LNCaP clone FGC (cell line): ENCODE data around the gene LRRC10B.
"Not testable (repeated sequence)": the region's sequence is repeated elsewhere in the genome, so short reads cannot be mapped to it uniquely, and the experiment has no call there.

Experiments used
- DNase-seq: peaks from one replicate; pipeline ENCODE4 v3.0.0-alpha.2; 2011; ENCODE audit warnings: low read depth
- H3K4me3 ChIP-seq: 2 replicates; pipeline ENCODE4 v1.5.1; 2011; ENCODE audit warnings: mild to moderate bottlenecking, low read depth, low read length, control low read depth
- CTCF ChIP-seq: IDR thresholded peaks from 2 replicates; pipeline ENCODE4 v1.5.1; 2012; ENCODE audit warnings: mild to moderate bottlenecking; ENCODE audit not compliant: control insufficient read depth, insufficient read depth; ENCODE audit errors: extremely low read depth

Gene LRRC10B

GRCh38 chr11:61507962-61508861 lies at the start of gene LRRC10B:
LRRC10B (plus strand) TSS chr11:61508749; CDS start chr11:61508999, 250 bp downstream.
- no peak for DNase-seq
- H3K4me3 ChIP-seq: peak within 1 kb of the TSS; percentile 32; the same call in 1 of the 2 replicates
- no peak for TF ChIP-seq CTCF

GRCh38 chr11:61460474-61460881 lies 48.1 kb upstream of the LRRC10B start:
- peak; percentile 73 for DNase-seq
- TF ChIP-seq CTCF: no peak
- no peak overlapping the region for H3K4me3 ChIP-seq

GRCh38 chr11:61460986-61461385 lies 47.6 kb upstream of the LRRC10B start:
- no peak for DNase-seq
- peak; percentile 4; the same call in 1 of the 2 replicates for TF ChIP-seq CTCF
- no peak overlapping the region for H3K4me3 ChIP-seq

GRCh38 chr11:61467602-61468001 lies 40.9 kb upstream of the LRRC10B start:
- not testable (repeated sequence) for DNase-seq, H3K4me3 ChIP-seq

- no peak for DNase-seq
- TF ChIP-seq CTCF: no peak
- H3K4me3 ChIP-seq: no peak overlapping the region
These were observed 40.5 kb upstream of the LRRC10B start for GRCh38 chr11:61468002-61468401.

- no peak for DNase-seq
These were observed 36.3 kb upstream of the LRRC10B start for GRCh38 chr11:61472282-61472681.

More at GRCh38 chr11:61472282-61472681, 36.3 kb upstream of the LRRC10B start:
- H3K4me3 ChIP-seq: no peak overlapping the region
- TF ChIP-seq CTCF: no peak
